ENCODE data around the gene SH3BP4.

GRCh38 chr2:234916674-234917073 lies 35.1 kb upstream of the SH3BP4 start:
- TF ChIP-seq CTCF (IDR thresholded peaks at IDR 0.05) (no peak), POLR2A (IDR thresholded peaks at IDR 0.05) (no peak)
